ENCODE measurements around the gene ATP13A2.
A peak's percentile ranks its signal among the peaks of the same experiment; 100 is the strongest.

Gene ATP13A2

GRCh38 chr1:17011439-17012307 is at the start of gene ATP13A2:
Gene ATP13A2, minus strand, starts transcription at chr1:17011928. Its CDS starts 190 bp downstream, at chr1:17011738.
- DNase-seq: peak; percentile 41

GRCh38 chr1:17061486-17061885 is 49.8 kb upstream of the ATP13A2 start:
- DNase-seq: peak; percentile 31

GRCh38 chr1:17060306-17060749 is 48.6 kb upstream of the ATP13A2 start:
- DNase-seq: no peak

- peak; percentile 79 for DNase-seq
Measured at GRCh38 chr1:17059391-17060305, 47.9 kb upstream of the ATP13A2 start.

GRCh38 chr1:17056551-17056950 is 44.8 kb upstream of the ATP13A2 start:
- DNase-seq: no peak

GRCh38 chr1:17055801-17056200 is 44.1 kb upstream of the ATP13A2 start:
- DNase-seq: no peak

- DNase-seq: peak; percentile 96
Measured at GRCh38 chr1:17053685-17054410, 42.1 kb upstream of the ATP13A2 start, which contains the start of gene SDHB. Gene SDHB, minus strand, starts transcription at chr1:17054032. Its CDS starts 13 bp downstream, at chr1:17054019.

- DNase-seq: no peak
Measured at GRCh38 chr1:17053086-17053684, 41.5 kb upstream of the ATP13A2 start.

GRCh38 chr1:17052641-17053040 is 40.9 kb upstream of the ATP13A2 start:
- no peak for DNase-seq

- DNase-seq: no peak
Measured at GRCh38 chr1:17052038-17052437, 40.3 kb upstream of the ATP13A2 start.

GRCh38 chr1:17047924-17048323 is 36.2 kb upstream of the ATP13A2 start:
- no peak for DNase-seq

- DNase-seq: no peak
Measured at GRCh38 chr1:17046334-17046657, 34.6 kb upstream of the ATP13A2 start.

- peak; percentile 63 for DNase-seq
Measured at GRCh38 chr1:17045634-17046333, 34.1 kb upstream of the ATP13A2 start.

GRCh38 chr1:17045150-17045549 is 33.4 kb upstream of the ATP13A2 start:
- no peak for DNase-seq

- DNase-seq: no peak
Measured at GRCh38 chr1:17043676-17044075, 31.9 kb upstream of the ATP13A2 start.

- DNase-seq: no peak
Measured at GRCh38 chr1:17040135-17040534, 28.4 kb upstream of the ATP13A2 start.

- DNase-seq: no peak
Measured at GRCh38 chr1:17039522-17039921, 27.8 kb upstream of the ATP13A2 start.

- no peak for DNase-seq
Measured at GRCh38 chr1:17033481-17033880, 21.8 kb upstream of the ATP13A2 start.

GRCh38 chr1:17032741-17033140 is 21.0 kb upstream of the ATP13A2 start:
- no peak for DNase-seq

- no peak for DNase-seq
Measured at GRCh38 chr1:17031436-17031835, 19.7 kb upstream of the ATP13A2 start.

- no peak for DNase-seq
Measured at GRCh38 chr1:17030206-17030605, 18.5 kb upstream of the ATP13A2 start.

GRCh38 chr1:17028662-17029188 is 17.0 kb upstream of the ATP13A2 start:
- DNase-seq: no peak
